HCT116 (cell line): ENCODE data around the gene PRR16. TPM values are rescaled to one million over a fixed set of nuclear protein-coding genes. Genes with fewer than 3 reads are reported as not detected.

Experiments used
- ATAC-seq: fragments of 200-7000 bp; cut with Tn5 transposase; 2 replicates; pipeline ENCODE4 v1.9.1; 2020; ENCODE audit warnings: mild to moderate bottlenecking, moderate library complexity
- BruUV-seq: library from RNA; stranded (reverse); fragments of 400-500 nt; replicated peaks from 2 replicates; lab custom pipeline; 2021; lab: Mats Ljungman, UMichigan
- CTCF ChIA-PET: fragments of 300-600 bp; sonication (Branson Sonifier 250); formaldehyde crosslinking; loops from one replicate; lab custom pipeline; 2021; ENCODE audit warnings: antibody characterized with exemption; lab: Charles Lee
- POLR2A ChIA-PET: fragments of 300-600, 350-600 bp; sonication (Branson Sonifier 250); formaldehyde crosslinking; loops from one replicate; lab custom pipeline; 2021; ENCODE audit warnings: antibody characterized with exemption; lab: Charles Lee
- RAD21 ChIA-PET, 2 experiments: fragments of 300-600 bp; sonication (Branson Sonifier 250); formaldehyde crosslinking; loops; one replicate each; lab custom pipeline; 2023; ENCODE audit warnings: low total read pairs in 2 of 2; ENCODE audit not compliant: uncharacterized antibody in 2 of 2, unreplicated experiment in 2 of 2, low non-redundant PET in 1 of 2; lab: Charles Lee
- DNase-seq: peaks from one replicate; pipeline ENCODE4 v3.0.0-alpha.2; 2010; ENCODE audit warnings: low read depth, low spot score
- H2AFZ ChIP-seq: fragments of 200-600 bp; shearing (Covaris generic), sonication (generic); 2 replicates; pipeline ENCODE4 v1.6.1; 2017; ENCODE audit warnings: low read depth, mixed run types, mixed read lengths, antibody characterized with exemption, low read length; ENCODE audit not compliant: poor library complexity, severe bottlenecking
- H3K27ac ChIP-seq: 2 replicates; pipeline ENCODE4 v1.5.1; 2012; ENCODE audit warnings: low read depth, low read length
- H3K27me3 ChIP-seq: fragments of 200-600 bp; sonication (generic); 2 replicates; pipeline ENCODE4 v1.6.1; 2016; ENCODE audit warnings: mixed run types, low read length, mixed read lengths; ENCODE audit not compliant: insufficient read depth
- H3K36me3 ChIP-seq, 2 experiments: fragments of 200-500 bp in 1 of 2; fragments of 200-600 bp in 1 of 2; sonication (Bioruptor generic) in 1 of 2; sonication (generic) in 1 of 2; 2 replicates each; pipeline versions ENCODE4 v1.5.1 to v1.6.1; 2014 to 2016; ENCODE audit warnings: low read length in 2 of 2, inconsistent platforms in 1 of 2, mixed read lengths in 1 of 2, mixed run types in 1 of 2; ENCODE audit not compliant: insufficient read depth in 2 of 2, control insufficient read depth in 1 of 2
- H3K4me1 ChIP-seq, 2 experiments: fragments of 200-600 bp in 1 of 2; sonication (generic) in 1 of 2; 2 replicates each; pipeline versions ENCODE4 v1.5.1 to v1.6.1; 2012 to 2017; ENCODE audit warnings: low read length in 2 of 2, inconsistent platforms in 1 of 2, mild to moderate bottlenecking in 1 of 2, mixed read lengths in 1 of 2, mixed run types in 1 of 2, moderate library complexity in 1 of 2; ENCODE audit not compliant: insufficient read depth in 2 of 2, control insufficient read depth in 1 of 2
- H3K4me2 ChIP-seq: fragments of 200-600 bp; sonication (generic); 2 replicates; pipeline ENCODE4 v1.6.1; 2017; ENCODE audit warnings: mixed run types, low read length, mixed read lengths
- H3K4me3 ChIP-seq, 2 experiments: fragments of 200-600 bp in 1 of 2; sonication (generic) in 1 of 2; replicated peaks in 1 of 2; 2 replicates each; pipeline ENCODE4 v1.5.1; 2011 to 2016; ENCODE audit warnings: low read length in 2 of 2, control low read depth in 1 of 2, low read depth in 1 of 2, mild to moderate bottlenecking in 1 of 2, mixed read lengths in 1 of 2, mixed run types in 1 of 2
- H3K79me2 ChIP-seq: fragments of 200-600 bp; sonication (generic); 2 replicates; pipeline ENCODE4 v1.6.1; 2017; ENCODE audit warnings: mild to moderate bottlenecking, mixed run types, low read length, moderate library complexity, mixed read lengths; ENCODE audit not compliant: insufficient read depth
- H3K9ac ChIP-seq: fragments of 200-600 bp; sonication (generic); 2 replicates; pipeline ENCODE4 v1.6.1; 2016; ENCODE audit warnings: low read length, mixed read lengths
- H3K9me2 ChIP-seq: fragments of 200-600 bp; sonication (generic), shearing (Covaris generic); 2 replicates; pipeline ENCODE4 v1.6.1; 2017; ENCODE audit warnings: mixed run types, mild to moderate bottlenecking, moderate library complexity; ENCODE audit not compliant: insufficient read depth
- H3K9me3 ChIP-seq, 2 experiments: fragments of 200-500 bp in 1 of 2; fragments of 200-600 bp in 1 of 2; sonication (Bioruptor generic) in 1 of 2; sonication (generic) in 1 of 2; 2 replicates each; pipeline ENCODE4 v1.6.1; 2014 to 2017; ENCODE audit warnings: low read length in 2 of 2, mixed read lengths in 2 of 2, inconsistent platforms in 1 of 2, low read depth in 1 of 2, mild to moderate bottlenecking in 1 of 2, mixed run types in 1 of 2, moderate library complexity in 1 of 2; ENCODE audit not compliant: control insufficient read depth in 1 of 2, insufficient read depth in 1 of 2
- H4K20me1 ChIP-seq: fragments of 200-600 bp; sonication (generic), shearing (Covaris generic); 2 replicates; pipeline ENCODE4 v1.6.1; 2017; ENCODE audit warnings: mixed run types, mild to moderate bottlenecking, moderate library complexity; ENCODE audit not compliant: insufficient read depth
- ATF3 ChIP-seq: IDR thresholded peaks from 2 replicates; pipeline ENCODE4 v1.6.1; 2012
- CEBPB ChIP-seq: IDR thresholded peaks from 2 replicates; pipeline ENCODE4 v1.6.1; 2012; ENCODE audit warnings: low read depth
- CTCF ChIP-seq, 3 experiments: fragments of 200-600 bp in 1 of 3; sonication (generic) in 1 of 3; IDR thresholded peaks in 2 of 3; conservative IDR thresholded peaks in 1 of 3; 2 replicates each; pipeline ENCODE4 v1.5.1; 2012 to 2017; ENCODE audit warnings: low read depth in 2 of 3, low read length in 2 of 3, antibody characterized with exemption in 1 of 3, borderline replicate concordance in 1 of 3, control low read depth in 1 of 3, mild to moderate bottlenecking in 1 of 3, mixed read lengths in 1 of 3, mixed run types in 1 of 3, moderate library complexity in 1 of 3; ENCODE audit not compliant: insufficient read depth in 1 of 3
- ELF1 ChIP-seq: IDR thresholded peaks from 2 replicates; pipeline ENCODE4 v1.6.1; 2012; ENCODE audit warnings: low read depth, borderline replicate concordance
- EZH2 ChIP-seq: fragments of 200-600 bp; sonication (generic); IDR thresholded peaks from 2 replicates; pipeline ENCODE4 v1.6.1; 2017; ENCODE audit warnings: antibody characterized with exemption, mixed run types
- FOSL1 ChIP-seq: IDR thresholded peaks from 2 replicates; pipeline ENCODE4 v1.6.1; 2012; ENCODE audit warnings: low read depth
- MAX ChIP-seq: IDR thresholded peaks from 2 replicates; pipeline ENCODE4 v1.6.1; 2012
- POLR2A ChIP-seq: IDR thresholded peaks from 2 replicates; pipeline ENCODE4 v1.7.0; 2011; ENCODE audit warnings: borderline replicate concordance; ENCODE audit not compliant: insufficient read depth, insufficient read length; ENCODE audit errors: extremely low read depth
- POLR2AphosphoS5 ChIP-seq: IDR thresholded peaks from 2 replicates; pipeline ENCODE4 v1.6.1; 2011; ENCODE audit warnings: mild to moderate bottlenecking, low read depth, low read length, moderate library complexity
- RAD21 ChIP-seq: IDR thresholded peaks from 2 replicates; pipeline ENCODE4 v1.6.1; 2012; ENCODE audit warnings: low read depth, mild to moderate bottlenecking
- SIN3A ChIP-seq: IDR thresholded peaks from 2 replicates; pipeline ENCODE4 v1.6.1; 2012; ENCODE audit warnings: low read depth
- SRF ChIP-seq: IDR thresholded peaks from 2 replicates; pipeline ENCODE4 v1.6.1; 2012; ENCODE audit warnings: low read depth
- YY1 ChIP-seq: IDR thresholded peaks from 2 replicates; pipeline ENCODE4 v1.6.1; 2011; ENCODE audit warnings: low read length, low read depth, moderate library complexity, mild to moderate bottlenecking; ENCODE audit not compliant: insufficient replicate concordance; ENCODE audit errors: extremely low read depth
- ZBTB33 ChIP-seq: IDR thresholded peaks from 2 replicates; pipeline ENCODE4 v1.6.1; 2011; ENCODE audit warnings: mild to moderate bottlenecking, low read length, moderate library complexity; ENCODE audit not compliant: insufficient replicate concordance; ENCODE audit errors: extremely low read depth
- ZFX ChIP-seq: fragments of 450-650 bp; IDR thresholded peaks from 2 replicates; pipeline ENCODE4 v1.6.1; 2017
- ZNF274 ChIP-seq: fragments of 200-500 bp; sonication (Bioruptor generic); IDR thresholded peaks from 2 replicates; pipeline ENCODE4 v1.6.1; 2014; ENCODE audit warnings: mild to moderate bottlenecking, low read depth, low read length, inconsistent platforms
- intact Hi-C: fragments of 100-400 bp; cut with micrococcal nuclease; formaldehyde crosslinking; loops from 2 replicates; pipeline ENCODE4 v1.10.0; 2022
- total RNA-seq: library from RNA; stranded (reverse); gene quantifications from one replicate; pipeline ENCODE4 v1.2.1, GENCODE V29; 2021; ENCODE audit not compliant: unreplicated experiment

PRR16 gene
- total RNA-seq, 1 experiment from 2014 or later, result 0.42 TPM

- TF ChIP-seq ZBTB33, result no peak
- TF ChIP-seq ZFX, result no peak
- no peak for TF ChIP-seq POLR2A
- TF ChIP-seq ZNF274, result no peak
Measured at GRCh38 chr5:120545007-120545406, 80.9 kb downstream of the PRR16 start (continued).

- no peaks in the 10 kb centered on the region for H3K79me2 ChIP-seq
- no peak overlapping the region for H3K9ac ChIP-seq
- ChIA-PET CTCF (no interaction called here), POLR2A (no interaction called here), RAD21 (no interaction called here)
- ATAC-seq (no peak), DNase-seq (no peak)
- no peaks in the 10 kb centered on the region for H3K9me3 ChIP-seq
- no peak overlapping the region for H3K4me3 ChIP-seq
- H3K27ac ChIP-seq, result no peak overlapping the region
- H3K36me3 ChIP-seq, result no peaks in the 10 kb centered on the region
- BruUV-seq, result no TSS peak
- no peaks in the 10 kb centered on the region for H3K27me3 ChIP-seq
- H4K20me1 ChIP-seq, result no peaks in the 10 kb centered on the region
- TF ChIP-seq POLR2AphosphoS5 (no peak), CEBPB (no peak), ATF3 (no peak), SRF (no peak), SIN3A (no peak), ZFX (no peak), RAD21 (no peak), ZNF274 (no peak), CTCF (IDR thresholded peaks at IDR 0.05 in 2 of 3, conservative IDR thresholded peaks at IDR 0.05 in 1 of 3; ENCODE audit: borderline replicate concordance in 1 of 3, insufficient read depth in 1 of 3, low read depth in 2 of 3, low read length in 2 of 3) (no peak), MAX (no peak), FOSL1 (no peak), ELF1 (no peak), YY1 (no peak), POLR2A (no peak), EZH2 (no peak)
- no peaks in the 10 kb centered on the region for H3K4me1 ChIP-seq
- H3K4me2 ChIP-seq, result no peak overlapping the region
- intact Hi-C loops, result no loop called here
- H3K9me2 ChIP-seq, result no peaks in the 10 kb centered on the region
- H2AFZ ChIP-seq, result no peak overlapping the region
Measured at GRCh38 chr5:120545951-120546350, 81.9 kb downstream of the PRR16 start.
